Measurements from ENCODE around the gene LRRC3C.
"Not testable (repeated sequence)": the region's sequence is repeated elsewhere in the genome, so short reads cannot be mapped to it uniquely, and the experiment has no call there.

The LRRC3C gene

GRCh38 chr17:39946551-39947330 lies 19.2 kb downstream of the LRRC3C start:
- in situ Hi-C loops (cut with HindIII; ENCODE audit: low sequenced_read_pairs), result no loop called here

- in situ Hi-C loops (cut with HindIII; ENCODE audit: low sequenced_read_pairs), result not testable (repeated sequence)
These were observed 20.9 kb downstream of the LRRC3C start for GRCh38 chr17:39948489-39948828.

- in situ Hi-C loops (cut with HindIII; ENCODE audit: low sequenced_read_pairs), result no loop called here
These were observed 21.5 kb downstream of the LRRC3C start for GRCh38 chr17:39949028-39949427.

- in situ Hi-C loops (cut with HindIII; ENCODE audit: low sequenced_read_pairs), result no loop called here
These were observed 23.4 kb downstream of the LRRC3C start for GRCh38 chr17:39950871-39951348.

GRCh38 chr17:39951924-39952679 lies 24.6 kb downstream of the LRRC3C start:
- in situ Hi-C loops (cut with HindIII; ENCODE audit: low sequenced_read_pairs), result no loop called here

GRCh38 chr17:39952680-39953470 lies 25.3 kb downstream of the LRRC3C start:
- in situ Hi-C loops (cut with HindIII; ENCODE audit: low sequenced_read_pairs), result no loop called here

- in situ Hi-C loops (cut with HindIII; ENCODE audit: low sequenced_read_pairs), result no loop called here
These were observed 25.9 kb downstream of the LRRC3C start for GRCh38 chr17:39953471-39953888.

GRCh38 chr17:39954876-39955275 lies 27.3 kb downstream of the LRRC3C start:
- in situ Hi-C loops (cut with HindIII; ENCODE audit: low sequenced_read_pairs), result no loop called here

GRCh38 chr17:39955726-39956225 lies 28.2 kb downstream of the LRRC3C start:
- in situ Hi-C loops (cut with HindIII; ENCODE audit: low sequenced_read_pairs), result no loop called here

GRCh38 chr17:39960524-39961041 lies 33.1 kb downstream of the LRRC3C start:
- in situ Hi-C loops (cut with HindIII; ENCODE audit: low sequenced_read_pairs), result no loop called here

- in situ Hi-C loops (cut with HindIII; ENCODE audit: low sequenced_read_pairs), result no loop called here
These were observed 35.2 kb downstream of the LRRC3C start, which contains the start of gene GSDMA for GRCh38 chr17:39962642-39963220. Gene GSDMA (plus strand): TSS chr17:39963004. CDS start chr17:39965688, 2,684 bp downstream.

- in situ Hi-C loops (cut with HindIII; ENCODE audit: low sequenced_read_pairs), result no loop called here
These were observed 36.3 kb downstream of the LRRC3C start for GRCh38 chr17:39963829-39964228.

GRCh38 chr17:39965017-39965699 lies 37.6 kb downstream of the LRRC3C start:
- in situ Hi-C loops (cut with HindIII; ENCODE audit: low sequenced_read_pairs), result no loop called here

- in situ Hi-C loops (cut with HindIII; ENCODE audit: low sequenced_read_pairs), result no loop called here
These were observed 39.2 kb downstream of the LRRC3C start for GRCh38 chr17:39966771-39967170.

- in situ Hi-C loops (cut with HindIII; ENCODE audit: low sequenced_read_pairs), result no loop called here
These were observed 41.2 kb downstream of the LRRC3C start for GRCh38 chr17:39968761-39969160.

GRCh38 chr17:39969375-39969774 lies 41.8 kb downstream of the LRRC3C start:
- in situ Hi-C loops (cut with HindIII; ENCODE audit: low sequenced_read_pairs), result no loop called here

GRCh38 chr17:39970157-39970692 lies 42.7 kb downstream of the LRRC3C start:
- in situ Hi-C loops (cut with HindIII; ENCODE audit: low sequenced_read_pairs), result no loop called here

GRCh38 chr17:39971076-39971603 lies 43.6 kb downstream of the LRRC3C start:
- in situ Hi-C loops (cut with HindIII; ENCODE audit: low sequenced_read_pairs), result no loop called here

GRCh38 chr17:39972271-39972670 lies 44.7 kb downstream of the LRRC3C start:
- in situ Hi-C loops (cut with HindIII; ENCODE audit: low sequenced_read_pairs), result no loop called here

Data from endothelial cell of hepatic sinusoid (primary cell).